DMS 273 (cell line): Measurements from ENCODE around the gene MACROD2.

Source experiments
- DNase-seq: peaks from one replicate; lab custom pipeline; 2025; ENCODE audit not compliant: unreplicated experiment; lab: John Stamatoyannopoulos, UW

The MACROD2 gene

GRCh38 chr20:14785065-14785743 is 789.9 kb downstream of the MACROD2 start:
- DNase-seq = no peak

GRCh38 chr20:14790190-14790589 is 794.9 kb downstream of the MACROD2 start:
- no peak for DNase-seq

GRCh38 chr20:14790771-14791620 is 795.7 kb downstream of the MACROD2 start:
- DNase-seq = no peak

- DNase-seq = no peak
Measured at GRCh38 chr20:14792915-14793314, 797.6 kb downstream of the MACROD2 start.

GRCh38 chr20:14799545-14800216 is 804.4 kb downstream of the MACROD2 start:
- no peak for DNase-seq

- DNase-seq = no peak
Measured at GRCh38 chr20:14800707-14801425, 805.5 kb downstream of the MACROD2 start.

GRCh38 chr20:14801591-14802325 is 806.4 kb downstream of the MACROD2 start:
- DNase-seq = no peak

GRCh38 chr20:14807224-14807623 is 811.9 kb downstream of the MACROD2 start:
- DNase-seq = no peak

GRCh38 chr20:14815340-14815739 is 820.0 kb downstream of the MACROD2 start:
- no peak for DNase-seq

- DNase-seq = no peak
Measured at GRCh38 chr20:14816471-14816870, 821.2 kb downstream of the MACROD2 start.

GRCh38 chr20:14817101-14817500 is 821.8 kb downstream of the MACROD2 start:
- peak; percentile 8 for DNase-seq

- DNase-seq = no peak
Measured at GRCh38 chr20:14820771-14821170, 825.5 kb downstream of the MACROD2 start.

GRCh38 chr20:14821251-14821650 is 825.9 kb downstream of the MACROD2 start:
- DNase-seq = no peak

- no peak for DNase-seq
Measured at GRCh38 chr20:14824996-14825395, 829.7 kb downstream of the MACROD2 start.

- no peak for DNase-seq
Measured at GRCh38 chr20:14826543-14827313, 831.4 kb downstream of the MACROD2 start.

GRCh38 chr20:14828459-14828858 is 833.1 kb downstream of the MACROD2 start:
- DNase-seq = no peak

- no peak for DNase-seq
Measured at GRCh38 chr20:14829906-14830305, 834.6 kb downstream of the MACROD2 start.

GRCh38 chr20:14830466-14830865 is 835.1 kb downstream of the MACROD2 start:
- DNase-seq = no peak

- DNase-seq = no peak
Measured at GRCh38 chr20:14830899-14831298, 835.6 kb downstream of the MACROD2 start.

- no peak for DNase-seq
Measured at GRCh38 chr20:14832630-14833029, 837.3 kb downstream of the MACROD2 start.
